ENCODE measurements around the gene ZNF311. TPM values are rescaled to one million over a fixed set of nuclear protein-coding genes. Genes with fewer than 3 reads are reported as not detected.

ZNF311 gene
- total and polyA plus RNA-seq, 2 of the 13 experiments (the other 11 are each of a cell fraction or from before 2014, with no cell fraction given) = not detected

GRCh38 chr6:28953585-28954258 lies 51.4 kb downstream of the ZNF311 start (continued):
- no peak for TF ChIP-seq SALL1 (CRISPR knock-in tag; IDR thresholded peaks at IDR 0.05)
- TF ChIP-seq SMARCE1 (IDR thresholded peaks at IDR 0.05; ENCODE audit: borderline replicate concordance) = no peak
- TF ChIP-seq ZNF382 (CRISPR knock-in tag; IDR thresholded peaks at IDR 0.05; ENCODE audit: borderline replicate concordance) = no peak
- TF ChIP-seq NCOA5 (CRISPR knock-in tag; IDR thresholded peaks at IDR 0.05) = no peak
- TF ChIP-seq ZNF644 (CRISPR knock-in tag; IDR thresholded peaks at IDR 0.05; ENCODE audit: low read depth) = peak; percentile 77
- no peak for TF ChIP-seq ZNF790 (CRISPR knock-in tag; IDR thresholded peaks at IDR 0.05; ENCODE audit: borderline replicate concordance)
- TF ChIP-seq ZMYM4 (CRISPR knock-in tag; IDR thresholded peaks at IDR 0.05) = no peak
- TF ChIP-seq ZHX1 (CRISPR knock-in tag; IDR thresholded peaks at IDR 0.05; ENCODE audit: low read depth) = no peak
- TF ChIP-seq ZNF773 (CRISPR knock-in tag; IDR thresholded peaks at IDR 0.05; ENCODE audit: borderline replicate concordance) = no peak
- TF ChIP-seq AKNA (CRISPR knock-in tag; IDR thresholded peaks at IDR 0.05; ENCODE audit: borderline replicate concordance) = no peak
- 0 out of 2 replicates have a peak, but pooled peaks have one; percentile 1 for TF ChIP-seq KLF6 (CRISPR knock-in tag; IDR thresholded peaks at IDR 0.05)
- no peak for TF ChIP-seq ZNF280B (CRISPR knock-in tag; IDR thresholded peaks at IDR 0.05; ENCODE audit: borderline replicate concordance)
- no peak for TF ChIP-seq ZNF746 (CRISPR knock-in tag; IDR thresholded peaks at IDR 0.05)
- TF ChIP-seq KLF13 (CRISPR knock-in tag; IDR thresholded peaks at IDR 0.05) = no peak
- no peak for TF ChIP-seq ZNF280D (CRISPR knock-in tag; IDR thresholded peaks at IDR 0.05)
- TF ChIP-seq ZNF556 (CRISPR knock-in tag; IDR thresholded peaks at IDR 0.05; ENCODE audit: borderline replicate concordance) = no peak
